HT-29 (cell line): ENCODE measurements around the gene ACTN1. TPM values are rescaled to one million over a fixed set of nuclear protein-coding genes. Genes with fewer than 3 reads are reported as not detected.

ENCODE experiments used
- DNase-seq: peaks from one replicate; pipeline ENCODE4 v3.0.0-alpha.2; 2015; ENCODE audit warnings: low spot score
- small RNA-seq: library from RNA; depleted of rRNA; stranded (forward); fragments of <200 nt; gene quantifications from one replicate; pipeline ENCODE3, GENCODE V24; 2014
- total RNA-seq: library from RNA; depleted of rRNA; stranded (reverse); fragments of >200 nt; shearing (Covaris generic); gene quantifications from 2 replicates; pipeline ENCODE4 v1.2.3, GENCODE V29; 2014; rRNA removed

Gene ACTN1
- total RNA-seq, 1 experiment from 2014 or later: 115 TPM

DNA sequence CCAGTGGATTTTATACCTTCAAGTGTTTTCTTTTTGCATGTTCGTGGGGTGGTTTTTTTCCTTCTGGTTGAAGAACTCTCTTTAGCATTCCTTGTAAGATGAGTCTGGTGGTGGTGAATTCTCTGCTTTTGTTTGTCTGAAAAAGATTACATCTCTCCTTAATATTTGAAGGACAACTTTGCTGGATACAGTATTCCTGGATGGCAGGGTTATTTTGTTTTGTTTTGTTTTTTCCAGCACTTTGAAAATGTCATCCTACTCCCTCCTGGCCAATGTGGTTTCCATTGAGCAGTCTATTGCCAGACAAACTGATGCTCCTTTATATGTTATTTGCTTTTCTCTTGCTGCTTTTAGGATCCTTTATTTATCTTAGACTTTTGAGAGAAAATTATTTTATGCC, 143.0 kb downstream of the ACTN1 start:
- DNase-seq: no peak

DNA sequence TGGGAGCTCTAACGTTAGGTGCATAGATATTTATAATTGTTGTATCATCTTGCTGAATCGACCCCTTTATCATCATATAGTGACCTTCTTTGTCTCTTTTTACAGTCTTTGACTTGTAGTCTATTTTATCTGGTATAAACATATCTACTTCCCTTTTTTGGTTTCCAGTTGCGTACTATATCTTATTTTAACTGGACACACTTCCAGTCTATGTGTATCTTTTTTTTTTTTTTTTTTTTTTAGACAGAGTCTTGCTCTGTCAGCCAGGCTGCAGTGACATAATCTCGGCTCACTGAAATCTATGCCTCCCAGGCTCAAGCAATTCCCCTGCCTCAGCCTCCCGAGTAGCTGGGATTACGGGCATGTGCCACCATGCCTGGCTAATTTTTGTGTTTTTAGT, 144.3 kb downstream of the ACTN1 start:
- no peak for DNase-seq

DNA sequence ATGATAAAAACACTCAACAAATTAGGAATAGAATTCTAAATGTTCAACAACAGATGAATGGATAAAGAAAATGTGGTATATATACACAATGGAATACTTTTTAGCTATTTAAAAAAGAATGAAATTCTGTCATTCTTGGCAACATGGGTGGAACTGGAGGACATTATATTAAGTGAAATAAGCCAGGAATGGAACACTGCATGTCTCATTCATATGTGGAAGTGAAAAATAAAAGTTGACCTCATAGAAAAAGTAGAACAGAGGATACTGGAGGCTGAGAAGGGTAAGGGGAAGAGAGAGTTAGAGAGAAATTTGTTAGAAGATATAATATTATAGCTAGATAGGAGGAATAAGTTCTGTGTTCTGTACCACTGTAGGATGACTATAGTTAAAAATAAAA, 150.4 kb downstream of the ACTN1 start:
- DNase-seq: no peak

DNA sequence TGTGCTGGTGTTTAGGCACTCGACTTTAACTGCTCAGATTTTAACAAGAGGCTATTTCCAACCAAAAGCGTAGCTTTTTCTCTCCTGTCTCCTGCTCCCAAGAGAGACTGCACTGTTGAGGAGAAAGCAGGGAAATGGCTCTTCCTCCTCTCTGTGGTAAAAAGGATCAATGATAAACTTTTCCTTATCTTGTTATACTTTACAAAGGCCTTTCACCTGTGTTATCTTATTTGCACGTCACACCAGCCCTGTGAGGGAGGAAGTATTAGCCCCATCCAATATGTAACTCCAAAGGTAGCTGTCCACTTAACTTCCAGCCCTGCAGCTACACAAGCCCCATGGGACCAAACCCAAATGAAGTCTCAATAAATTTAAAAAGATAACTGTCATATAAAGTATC, 153.4 kb downstream of the ACTN1 start:
- no peak for DNase-seq

DNA sequence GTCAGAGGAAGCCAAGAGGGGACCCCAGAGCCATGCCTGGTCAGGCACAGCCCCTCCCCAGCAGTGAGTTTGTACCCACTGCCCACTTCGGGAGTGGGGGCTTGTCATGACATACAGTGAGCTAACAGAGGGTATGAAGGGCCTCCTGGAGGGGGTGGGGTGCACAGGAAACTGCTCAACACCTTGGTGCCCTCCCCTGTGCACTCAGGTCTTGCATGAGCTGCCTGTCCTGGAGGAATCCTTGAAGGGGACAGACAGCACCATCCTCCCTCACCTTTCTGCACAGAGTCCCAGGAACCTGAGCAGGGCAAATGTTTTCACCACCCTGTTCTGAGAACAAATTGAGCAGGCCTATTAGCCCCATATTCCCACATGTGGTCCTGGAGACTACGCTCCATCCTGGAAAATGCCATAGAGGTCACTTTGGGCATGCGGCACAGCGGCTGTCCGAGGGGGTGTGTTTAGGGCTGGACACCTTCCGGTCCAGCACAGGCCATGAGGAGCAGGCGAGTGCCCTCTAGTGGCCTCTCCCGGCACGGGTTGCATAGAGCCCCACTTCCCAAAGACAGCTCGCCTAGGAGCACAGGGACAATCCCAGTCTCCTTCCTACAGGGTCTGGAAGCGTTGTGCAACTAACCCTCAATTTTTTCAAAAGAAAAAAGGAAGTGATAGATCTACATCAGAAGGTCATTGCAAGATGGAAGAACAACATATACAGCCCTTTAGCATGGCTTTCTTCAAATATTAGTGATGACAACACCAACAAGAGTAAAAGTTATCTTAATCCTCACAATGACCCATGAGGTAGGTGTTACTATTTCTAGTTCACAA, 154.4 kb downstream of the ACTN1 start:
- peak; percentile 84 for DNase-seq

DNA sequence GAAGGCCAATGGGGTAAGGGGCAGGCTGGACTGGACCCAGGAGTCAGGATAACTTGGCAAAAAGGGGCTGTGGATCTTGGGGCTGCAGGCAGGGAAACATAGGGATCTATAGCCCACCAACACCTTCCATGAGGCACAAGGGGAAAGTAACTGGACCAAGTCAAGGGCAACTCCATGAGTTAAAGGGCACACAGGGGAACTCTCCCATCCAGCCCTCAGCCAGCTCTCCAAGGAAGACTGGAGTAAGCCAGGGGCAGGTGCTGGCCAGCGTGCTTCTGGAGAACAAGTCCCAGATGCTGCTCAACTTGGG, 154.9 kb downstream of the ACTN1 start:
- DNase-seq: no peak

Small RNA genes lying within 50 kb of the gene (small RNA-seq; reads per million reads assigned to genes)
- not detected for gene BANF1P1
- not detected for gene HMGN1P3
- not detected for gene RPS29P1

Other genes starting within 250 kb of the ACTN1 start
- 83.8 and 88.6 TPM in 2 replicates for gene ZFP36L1, start 186.2 kb downstream of the ACTN1 start, total RNA-seq
- 5.3 and 7.8 TPM in 2 replicates for gene DCAF5, start 173.8 kb upstream of the ACTN1 start, total RNA-seq
- gene EXD2, start 212.2 kb upstream of the ACTN1 start, total RNA-seq: 3.9 and 4.7 TPM in 2 replicates